Natural killer cell (primary cell): ENCODE measurements around the gene ARHGAP44. TPM values are rescaled to one million over a fixed set of nuclear protein-coding genes. Genes with fewer than 3 reads are reported as not detected.
A peak's percentile ranks its signal among the peaks of the same experiment; 100 is the strongest.

Experiments used
- ATAC-seq, 3 donors: fragments of 150-1000 bp in 2 of 3; fragments of 200-7000 bp in 1 of 3; cut with Tn5 transposase; 1 replicate in 1 of 3; 2 replicates in 2 of 3; pipeline ENCODE4 v1.10.0; 2021; ENCODE audit warnings: mild to moderate bottlenecking in 2 of 3, moderate library complexity in 2 of 3
- DNase-seq, 2 donors: peaks; one replicate each; pipeline versions ENCODE4 v3.0.0 to v3.0.0-alpha.2; 2013 to 2021; ENCODE audit warnings: mixed read lengths in 1 of 2
- H3K27ac ChIP-seq: one replicate; pipeline ENCODE4 v1.5.1; 2013; ENCODE audit warnings: mild to moderate bottlenecking, low read length
- H3K27me3 ChIP-seq: one replicate; pipeline ENCODE4 v1.6.1; 2013; ENCODE audit warnings: low read length; ENCODE audit not compliant: control insufficient read depth, insufficient read depth
- H3K36me3 ChIP-seq: one replicate; pipeline ENCODE4 v1.6.1; 2013; ENCODE audit warnings: low read length; ENCODE audit not compliant: control insufficient read depth, insufficient read depth
- H3K4me1 ChIP-seq: one replicate; pipeline ENCODE4 v1.6.1; 2013; ENCODE audit warnings: low read length; ENCODE audit not compliant: control insufficient read depth, insufficient read depth
- H3K4me3 ChIP-seq: one replicate; pipeline ENCODE4 v1.5.1; 2013; ENCODE audit warnings: low read length
- H3K9me3 ChIP-seq: one replicate; pipeline ENCODE4 v1.6.1; 2013; ENCODE audit warnings: low read length; ENCODE audit not compliant: control insufficient read depth, insufficient read depth
- H3K27ac Mint-ChIP-seq, 2 donors: one replicate each; pipeline ENCODE4 v1.8.0; 2022; ENCODE audit warnings: mild to moderate bottlenecking in 2 of 2, mixed read lengths in 2 of 2, moderate library complexity in 1 of 2
- H3K27me3 Mint-ChIP-seq, 2 donors: one replicate each; pipeline ENCODE4 v1.8.0; 2022; ENCODE audit warnings: low read depth in 2 of 2, mixed read lengths in 2 of 2
- H3K36me3 Mint-ChIP-seq: one replicate; pipeline ENCODE4 v1.8.0; 2022; ENCODE audit warnings: mixed read lengths
- H3K4me1 Mint-ChIP-seq, 2 donors: one replicate each; pipeline ENCODE4 v1.8.0; 2022; ENCODE audit warnings: mixed read lengths in 2 of 2
- H3K4me3 Mint-ChIP-seq: one replicate; pipeline ENCODE4 v1.8.0; 2022; ENCODE audit warnings: mild to moderate bottlenecking, moderate library complexity, mixed read lengths
- H3K9me3 Mint-ChIP-seq, 2 donors: one replicate each; pipeline ENCODE4 v1.8.0; 2022; ENCODE audit warnings: mixed read lengths in 2 of 2
- WGBS: methylation state at CpG from one replicate; pipeline ENCODE4 v1.1.7; 2013; ENCODE audit warnings: missing lambda C conversion rate; ENCODE audit not compliant: insufficient coverage; 5-methylcytosine and 5-hydroxymethylcytosine counted together
- intact Hi-C: fragments of 100-400 bp; cut with micrococcal nuclease; formaldehyde crosslinking; loops from one replicate; pipeline ENCODE4 v1.14.2; 2022
- total RNA-seq, 4 donors: library from RNA; stranded (reverse); fragments of 120-200 nt in 1 of 4; gene quantifications; one replicate each; pipeline versions ENCODE4 v1.2.3 to v1.2.4, GENCODE V29; 2013 to 2022
- TF ChIP-seq, protein P1 (sequence below): fragments of 200-600 bp; IDR thresholded peaks from one replicate; pipeline ENCODE4 v1.8.0; 2022; ENCODE audit warnings: antibody characterized with exemption

Gene ARHGAP44
- total RNA-seq, 3 donors from 2014 or later (not counting 1 experiment from before 2014, with no cell fraction given): not detected

DNA sequence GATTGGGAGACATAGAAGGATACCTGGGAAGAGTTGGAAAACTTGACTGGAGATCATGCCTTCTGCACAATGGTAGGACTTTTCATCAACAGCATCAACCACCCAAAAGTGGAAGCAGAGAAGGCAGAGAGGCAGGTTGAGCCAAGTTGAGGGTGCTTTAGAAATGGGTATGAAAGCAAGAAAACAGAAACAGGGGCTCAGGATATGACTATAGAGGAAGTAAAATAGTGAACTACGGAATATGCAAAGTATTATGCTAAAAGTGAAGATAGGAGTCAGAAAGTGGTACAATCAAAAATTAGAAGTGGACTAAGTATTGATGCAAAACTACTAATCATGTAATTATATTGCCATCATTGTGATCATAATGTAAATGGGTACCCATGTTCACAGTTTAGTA lies 16.1 kb upstream of the ARHGAP44 start:
- ATAC-seq (no peak), DNase-seq (no peak)
- Mint-ChIP-seq H3K4me1 (no peaks in the 10 kb centered on the region), H3K9me3 (peaks cover 0 to 2% of the 10 kb centered on the region in 2 donors), H3K36me3 (no peaks in the 10 kb centered on the region), H3K27me3 (no peaks in the 10 kb centered on the region), H3K4me3 (no peak overlapping the region), H3K27ac (no peak overlapping the region)
- Histone ChIP-seq H3K4me3 (no peak overlapping the region), H3K27me3 (no peaks in the 10 kb centered on the region), H3K27ac (no peak overlapping the region), H3K9me3 (no peaks in the 10 kb centered on the region), H3K36me3 (no peaks in the 10 kb centered on the region), H3K4me1 (no peaks in the 10 kb centered on the region)
- TF ChIP-seq, protein P1, sequence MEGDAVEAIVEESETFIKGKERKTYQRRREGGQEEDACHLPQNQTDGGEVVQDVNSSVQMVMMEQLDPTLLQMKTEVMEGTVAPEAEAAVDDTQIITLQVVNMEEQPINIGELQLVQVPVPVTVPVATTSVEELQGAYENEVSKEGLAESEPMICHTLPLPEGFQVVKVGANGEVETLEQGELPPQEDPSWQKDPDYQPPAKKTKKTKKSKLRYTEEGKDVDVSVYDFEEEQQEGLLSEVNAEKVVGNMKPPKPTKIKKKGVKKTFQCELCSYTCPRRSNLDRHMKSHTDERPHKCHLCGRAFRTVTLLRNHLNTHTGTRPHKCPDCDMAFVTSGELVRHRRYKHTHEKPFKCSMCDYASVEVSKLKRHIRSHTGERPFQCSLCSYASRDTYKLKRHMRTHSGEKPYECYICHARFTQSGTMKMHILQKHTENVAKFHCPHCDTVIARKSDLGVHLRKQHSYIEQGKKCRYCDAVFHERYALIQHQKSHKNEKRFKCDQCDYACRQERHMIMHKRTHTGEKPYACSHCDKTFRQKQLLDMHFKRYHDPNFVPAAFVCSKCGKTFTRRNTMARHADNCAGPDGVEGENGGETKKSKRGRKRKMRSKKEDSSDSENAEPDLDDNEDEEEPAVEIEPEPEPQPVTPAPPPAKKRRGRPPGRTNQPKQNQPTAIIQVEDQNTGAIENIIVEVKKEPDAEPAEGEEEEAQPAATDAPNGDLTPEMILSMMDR: no peak
- intact Hi-C loops: no loop called here
- 40% methylated on average over 1 of the region's 1 CpG for WGBS

- ATAC-seq: no peak
- peaks cover 15 to 27% of the 10 kb centered on the region in 2 donors for H3K27me3 Mint-ChIP-seq
- intact Hi-C loops: no loop called here
- DNase-seq: no peak
- H3K27ac Mint-ChIP-seq: no peak overlapping the region
- H3K27ac ChIP-seq: no peak overlapping the region
- peaks cover 0 to 8% of the 10 kb centered on the region in 2 donors for H3K4me1 Mint-ChIP-seq
- H3K9me3 ChIP-seq: no peaks in the 10 kb centered on the region
- no peaks in the 10 kb centered on the region for H3K36me3 Mint-ChIP-seq
- WGBS: under 1% methylated on average over 16 of the region's 16 CpGs
- TF ChIP-seq, protein P1: no peak
- peak overlapping the region; percentile 40 for H3K4me3 Mint-ChIP-seq
- peaks cover 4% of the 10 kb centered on the region for H3K27me3 ChIP-seq
- no peaks in the 10 kb centered on the region for H3K4me1 ChIP-seq
- no peaks in the 10 kb centered on the region for H3K36me3 ChIP-seq
- peaks cover 0 to 2% of the 10 kb centered on the region in 2 donors for H3K9me3 Mint-ChIP-seq
- no peak overlapping the region for H3K4me3 ChIP-seq
Observed at GRCh38 chr17:12789075-12789480, 220 bp upstream of the ARHGAP44 start.

DNA sequence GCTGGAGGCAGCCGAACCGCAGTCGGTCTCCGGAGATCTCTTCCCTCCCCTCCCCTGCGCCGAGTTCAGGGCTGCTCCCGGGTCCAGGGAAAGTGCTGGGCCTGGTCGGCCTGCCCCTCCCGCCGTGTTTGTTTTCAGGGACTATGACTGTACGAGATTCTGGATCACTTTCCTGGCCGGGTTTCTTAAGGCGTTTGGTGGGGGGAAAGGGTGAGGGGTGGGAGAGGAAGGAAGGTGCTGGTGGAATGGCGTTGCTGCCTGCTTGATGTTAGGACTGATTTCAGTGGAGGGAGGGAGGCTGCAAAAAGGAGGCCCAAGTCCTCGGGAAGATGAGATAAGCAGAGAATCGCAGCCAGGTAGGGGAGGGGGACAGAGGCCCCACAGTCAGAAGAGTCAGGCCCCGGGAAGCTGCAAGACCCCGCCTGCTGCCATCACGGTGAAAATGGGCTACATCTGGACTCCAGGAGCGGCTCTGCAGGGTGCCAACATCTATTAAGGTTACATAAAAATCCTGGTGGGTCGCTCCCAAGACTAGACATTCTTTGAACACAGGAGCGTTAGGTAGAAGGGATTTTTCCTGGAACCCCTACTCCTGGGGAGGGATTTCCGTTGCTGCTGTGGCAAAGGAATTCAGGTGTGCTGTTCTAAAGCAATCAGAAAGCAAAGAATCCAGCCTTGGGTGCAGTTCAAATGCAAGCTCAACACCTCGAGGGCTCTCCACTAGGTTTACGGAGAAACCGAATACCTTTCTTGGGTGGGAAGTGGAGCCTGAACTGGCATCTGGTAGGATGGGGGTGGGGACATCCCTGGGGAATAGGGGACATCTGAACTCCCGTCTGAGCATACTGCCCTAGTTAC lies 1.2 kb downstream of the ARHGAP44 start:
- no peak for ATAC-seq

More for the DNA sequence above, 1.2 kb downstream of the ARHGAP44 start:
- Mint-ChIP-seq H3K27me3 (peaks cover 15 to 26% of the 10 kb centered on the region in 2 donors), H3K9me3 (peaks cover 0 to 5% of the 10 kb centered on the region in 2 donors), H3K4me3 (peak overlapping the region; percentile 40), H3K36me3 (no peaks in the 10 kb centered on the region), H3K27ac (no peak overlapping the region), H3K4me1 (peaks cover 0 to 8% of the 10 kb centered on the region in 2 donors)
- H3K4me3 ChIP-seq: no peak overlapping the region
- H3K27me3 ChIP-seq: peaks cover 4% of the 10 kb centered on the region
- WGBS: 23% methylated on average over 27 of the region's 27 CpGs
- no peaks in the 10 kb centered on the region for H3K4me1 ChIP-seq
- no peak for DNase-seq
- H3K36me3 ChIP-seq: no peaks in the 10 kb centered on the region
- TF ChIP-seq, protein P1: no peak
- H3K27ac ChIP-seq: no peak overlapping the region
- intact Hi-C loops: no loop called here
- H3K9me3 ChIP-seq: no peaks in the 10 kb centered on the region
